GM23338 (cell line): ENCODE data around the gene SPA17. TPM values are rescaled to one million over a fixed set of nuclear protein-coding genes. Genes with fewer than 3 reads are reported as not detected.

ENCODE experiments used
- ATAC-seq: fragments of 200-7000 bp; cut with Tn5 transposase; 3 replicates; pipeline ENCODE4 v1.9.1; 2020
- DNase-seq: peaks from one replicate; pipeline ENCODE4 v3.0.0-alpha.2; 2015; ENCODE audit warnings: low spot score
- H2AFZ ChIP-seq: fragments of 200-600 bp; sonication (generic); 2 replicates; pipeline ENCODE4 v1.8.0; 2016; ENCODE audit warnings: antibody characterized with exemption, mild to moderate bottlenecking, moderate library complexity
- H3F3A ChIP-seq: fragments of 200-600 bp; sonication (generic); replicated peaks from 2 replicates; pipeline ENCODE4 v1.8.0; 2017; ENCODE audit warnings: antibody characterized with exemption, mixed run types, low read depth
- H3K27ac ChIP-seq: fragments of 200-600 bp; sonication (generic); 2 replicates; pipeline ENCODE4 v1.6.1; 2016; ENCODE audit warnings: low read depth
- H3K27me3 ChIP-seq: fragments of 200-600 bp; sonication (generic); 2 replicates; pipeline ENCODE4 v1.8.0; 2016; ENCODE audit warnings: mild to moderate bottlenecking, mixed run types, moderate library complexity; ENCODE audit not compliant: insufficient read depth
- H3K36me3 ChIP-seq: fragments of 200-600 bp; sonication (generic); 2 replicates; pipeline ENCODE4 v1.8.0; 2016; ENCODE audit warnings: mild to moderate bottlenecking; ENCODE audit not compliant: insufficient read depth
- H3K4me1 ChIP-seq: fragments of 200-600 bp; sonication (generic); 2 replicates; pipeline ENCODE4 v1.8.0; 2016; ENCODE audit warnings: mild to moderate bottlenecking, moderate library complexity; ENCODE audit not compliant: insufficient read depth
- H3K4me2 ChIP-seq: fragments of 200-600 bp; sonication (generic); 2 replicates; pipeline ENCODE4 v1.7.1; 2017; ENCODE audit warnings: mixed run types
- H3K4me3 ChIP-seq: fragments of 200-600 bp; sonication (generic); 2 replicates; pipeline ENCODE4 v1.6.1; 2016; ENCODE audit warnings: mixed run types
- H3K79me2 ChIP-seq: fragments of 200-600 bp; sonication (generic); replicated peaks from 2 replicates; pipeline ENCODE4 v1.8.0; 2017; ENCODE audit warnings: mild to moderate bottlenecking; ENCODE audit not compliant: insufficient read depth
- H3K9me2 ChIP-seq: fragments of 200-600 bp; sonication (generic); 2 replicates; pipeline ENCODE4 v1.8.0; 2017; ENCODE audit not compliant: insufficient read depth
- H4K20me1 ChIP-seq: fragments of 200-600 bp; sonication (generic); replicated peaks from 2 replicates; pipeline ENCODE4 v1.8.0; 2017; ENCODE audit warnings: mild to moderate bottlenecking; ENCODE audit not compliant: insufficient read depth
- H3K27ac Mint-ChIP-seq: 2 replicates; pipeline ENCODE4 v1.8.0; 2020; ENCODE audit warnings: inconsistent platforms, mild to moderate bottlenecking, moderate library complexity, mixed read lengths
- H3K27me3 Mint-ChIP-seq: 3 replicates; pipeline ENCODE4 v1.8.0; 2022; ENCODE audit warnings: low read depth, mild to moderate bottlenecking, moderate library complexity, mixed read lengths, inconsistent platforms; ENCODE audit not compliant: insufficient read depth, poor library complexity
- H3K36me3 Mint-ChIP-seq: 3 replicates; pipeline ENCODE4 v1.8.0; 2021; ENCODE audit warnings: low read depth, mild to moderate bottlenecking, inconsistent platforms, moderate library complexity, mixed read lengths
- H3K4me1 Mint-ChIP-seq: 3 replicates; pipeline ENCODE4 v1.8.0; 2020; ENCODE audit warnings: mild to moderate bottlenecking, inconsistent platforms, mixed read lengths
- H3K4me3 Mint-ChIP-seq: 3 replicates; pipeline ENCODE4 v1.8.0; 2021; ENCODE audit warnings: moderate library complexity, mild to moderate bottlenecking, inconsistent platforms, mixed read lengths
- H3K9me3 Mint-ChIP-seq: 3 replicates; pipeline ENCODE4 v1.8.0; 2020; ENCODE audit warnings: moderate library complexity, mild to moderate bottlenecking, inconsistent platforms, mixed read lengths
- CREB1 ChIP-seq: fragments of 250-450 bp; sonication (Bioruptor Pico); IDR thresholded peaks from 2 replicates; pipeline ENCODE4 v1.5.0; 2020; ENCODE audit warnings: low read depth, mild to moderate bottlenecking, moderate library complexity
- CTCF ChIP-seq, 2 experiments: fragments of 200-600 bp in 1 of 2; sonication (generic) in 1 of 2; conservative IDR thresholded peaks; 2 replicates each; pipeline versions ENCODE4 v1.5.1 to v1.6.1; 2016 to 2017; ENCODE audit warnings: antibody characterized with exemption in 2 of 2, low read depth in 2 of 2, mild to moderate bottlenecking in 2 of 2, moderate library complexity in 1 of 2
- ETS1 ChIP-seq: IDR thresholded peaks from 2 replicates; pipeline ENCODE4 v1.6.1; 2016; ENCODE audit warnings: antibody characterized with exemption
- EZH2 ChIP-seq: fragments of 200-600 bp; sonication (generic); IDR thresholded peaks from one replicate; pipeline ENCODE4 v1.8.0; 2017; ENCODE audit warnings: antibody characterized with exemption, mild to moderate bottlenecking, low read depth; ENCODE audit not compliant: unreplicated experiment
- EZH2phosphoT487 ChIP-seq: fragments of 200-600 bp; sonication (generic); IDR thresholded peaks from one replicate; pipeline ENCODE4 v1.8.1; 2018; ENCODE audit warnings: antibody characterized with exemption; ENCODE audit not compliant: unreplicated experiment
- JUNB ChIP-seq: IDR thresholded peaks from one replicate; pipeline ENCODE4 v1.6.1; 2016; ENCODE audit warnings: antibody characterized with exemption; ENCODE audit not compliant: unreplicated experiment
- NANOG ChIP-seq: IDR thresholded peaks from 2 replicates; pipeline ENCODE4 v1.6.1; 2016; ENCODE audit warnings: antibody characterized with exemption, borderline replicate concordance
- POLR2AphosphoS5 ChIP-seq: IDR thresholded peaks from 2 replicates; pipeline ENCODE4 v1.6.1; 2016; ENCODE audit warnings: antibody characterized with exemption, low read depth
- REST ChIP-seq: IDR thresholded peaks from one replicate; pipeline ENCODE4 v1.6.1; 2018; ENCODE audit warnings: antibody characterized with exemption; ENCODE audit not compliant: unreplicated experiment
- STAT1 ChIP-seq: IDR thresholded peaks from one replicate; pipeline ENCODE4 v1.6.1; 2016; ENCODE audit warnings: antibody characterized with exemption; ENCODE audit not compliant: unreplicated experiment
- ZNF114 ChIP-seq: fragments of 250-450 bp; sonication (Bioruptor Pico); IDR thresholded peaks from 2 replicates; pipeline ENCODE4 v1.5.0; 2020; ENCODE audit warnings: mild to moderate bottlenecking, moderate library complexity
- ZNF331 ChIP-seq: fragments of 250-450 bp; sonication (Bioruptor Pico); IDR thresholded peaks from 2 replicates; pipeline ENCODE4 v1.5.0; 2020; ENCODE audit warnings: low read depth, mild to moderate bottlenecking, moderate library complexity
- ZNF462 ChIP-seq: fragments of 250-450 bp; sonication (Bioruptor Pico); IDR thresholded peaks from 2 replicates; pipeline ENCODE4 v1.5.0; 2020; ENCODE audit warnings: mild to moderate bottlenecking, moderate library complexity
- polyA plus RNA-seq: library from polyadenylated mRNA; unstranded; fragments of >200 nt; fragmentation: Nextera tagmentation; extraction: Ambion mirVana; gene quantifications from 2 replicates; pipeline ENCODE4 v1.2.1, GENCODE V29; 2016
- total RNA-seq: library from RNA; depleted of rRNA; stranded (reverse); fragments of >200 nt; shearing (Covaris generic); gene quantifications from 2 replicates; pipeline ENCODE4 v1.2.3, GENCODE V29; 2014

SPA17 gene
- total and polyA plus RNA-seq, 2 experiments from 2014 or later = 3.2 to 14.9 TPM

- peaks cover 4% of the 10 kb centered on the region for H3K27me3 Mint-ChIP-seq
- Histone ChIP-seq H3K9me2 (peaks cover 11% of the 10 kb centered on the region; the same call in 1 of the 2 replicates), H4K20me1 (no peaks in the 10 kb centered on the region), H2AFZ (no peak overlapping the region), H3K79me2 (no peaks in the 10 kb centered on the region), H3K36me3 (no peaks in the 10 kb centered on the region), H3K4me2 (no peak overlapping the region), H3K4me1 (no peaks in the 10 kb centered on the region), H3K4me3 (no peak overlapping the region), H3F3A (no peaks in the 10 kb centered on the region), H3K27me3 (no peaks in the 10 kb centered on the region), H3K27ac (no peak overlapping the region)
- H3K4me3 Mint-ChIP-seq = no peak overlapping the region
- peaks cover 6% of the 10 kb centered on the region; the same call in 2 of the 3 replicates for H3K4me1 Mint-ChIP-seq
- TF ChIP-seq EZH2phosphoT487 = no peak
- no peak for TF ChIP-seq EZH2
- no peak for TF ChIP-seq POLR2AphosphoS5
- no peak for TF ChIP-seq ZNF114 (CRISPR knock-in tag)
- no peak for TF ChIP-seq REST
- no peak for TF ChIP-seq ETS1
- no peak for TF ChIP-seq CTCF (conservative IDR thresholded peaks at IDR 0.05; ENCODE audit: low read depth in 2 of 2)
- no peak for TF ChIP-seq ZNF462
- no peak for TF ChIP-seq ZNF331 (CRISPR knock-in tag)
- TF ChIP-seq CREB1 (CRISPR knock-in tag) = no peak
- no peak for TF ChIP-seq STAT1
- TF ChIP-seq JUNB = no peak
- TF ChIP-seq NANOG = no peak
- no peak for DNase-seq
- peaks cover 12% of the 10 kb centered on the region; the same call in 2 of the 3 replicates for H3K36me3 Mint-ChIP-seq
- H3K9me3 Mint-ChIP-seq = peaks cover 6% of the 10 kb centered on the region; the same call in 1 of the 3 replicates
- ATAC-seq = no peak
- no peak overlapping the region for H3K27ac Mint-ChIP-seq
Observed at GRCh38 chr11:124643605-124644425, 29.9 kb upstream of the SPA17 start.
